Keratinocyte (primary cell): ENCODE measurements around the gene CTPS2.

ENCODE experiments used
- CTCF ChIP-seq, 3 experiments: IDR thresholded peaks in 1 of 3; conservative IDR thresholded peaks in 1 of 3; optimal IDR thresholded peaks in 1 of 3; 2 replicates in 2 of 3; 3 replicates in 1 of 3; pipeline versions ENCODE3 to v1.5.1; 2011; ENCODE audit warnings: low read length in 3 of 3, mild to moderate bottlenecking in 3 of 3, moderate library complexity in 2 of 3, control low read depth in 1 of 3, inconsistent platforms in 1 of 3; ENCODE audit not compliant: insufficient read depth in 2 of 3; ENCODE audit errors: extremely low read depth in 1 of 3
- EZH2 ChIP-seq: IDR thresholded peaks from one replicate; pipeline ENCODE4 v1.6.1; 2012; ENCODE audit warnings: inconsistent platforms, mild to moderate bottlenecking, low read length, moderate library complexity

GRCh38 chrX:16638533-16638932 is 73.9 kb downstream of the CTPS2 start:
- TF ChIP-seq CTCF (optimal IDR thresholded peaks at IDR 0.05 in 1 of 3, IDR thresholded peaks at IDR 0.05 in 1 of 3, conservative IDR thresholded peaks at IDR 0.05 in 1 of 3; ENCODE audit: extremely low read depth in 1 of 3, insufficient read depth in 2 of 3, low read length in 3 of 3), result no peak
- no peak for TF ChIP-seq EZH2
